Muscle layer of colon (tissue), 2 donors: Measurements from ENCODE around the gene PCCA.
"Not testable (repeated sequence)": the region's sequence is repeated elsewhere in the genome, so short reads cannot be mapped to it uniquely, and the experiment has no call there.

Experiments used
- H3K27ac ChIP-seq: one replicate; pipeline ENCODE4 v1.7.0; 2013; ENCODE audit warnings: low read depth, mild to moderate bottlenecking, low read length, moderate library complexity
- H3K27me3 ChIP-seq, 2 donors: one replicate each; pipeline ENCODE4 v1.7.0; 2013; ENCODE audit warnings: low read length in 2 of 2, mild to moderate bottlenecking in 2 of 2; ENCODE audit not compliant: insufficient read depth in 2 of 2, control insufficient read depth in 1 of 2
- H3K36me3 ChIP-seq: one replicate; pipeline ENCODE4 v1.7.0; 2013; ENCODE audit warnings: mild to moderate bottlenecking, low read length; ENCODE audit not compliant: insufficient read depth
- H3K4me1 ChIP-seq: one replicate; pipeline ENCODE4 v1.7.0; 2013; ENCODE audit warnings: mild to moderate bottlenecking, low read length; ENCODE audit not compliant: insufficient read depth
- H3K4me3 ChIP-seq, 2 donors: one replicate each; pipeline ENCODE4 v1.7.0; 2013; ENCODE audit warnings: low read length in 2 of 2, low read depth in 1 of 2, mild to moderate bottlenecking in 1 of 2, moderate library complexity in 1 of 2
- H3K9ac ChIP-seq: one replicate; pipeline ENCODE4 v1.7.0; 2013; ENCODE audit warnings: low read length
- H3K9me3 ChIP-seq: one replicate; pipeline ENCODE4 v1.7.0; 2013; ENCODE audit warnings: mild to moderate bottlenecking, low read length
- donor health status: abdominal sarcoma.
- donor health status: Adenocarcinoma of cecum.

The PCCA gene

DNA sequence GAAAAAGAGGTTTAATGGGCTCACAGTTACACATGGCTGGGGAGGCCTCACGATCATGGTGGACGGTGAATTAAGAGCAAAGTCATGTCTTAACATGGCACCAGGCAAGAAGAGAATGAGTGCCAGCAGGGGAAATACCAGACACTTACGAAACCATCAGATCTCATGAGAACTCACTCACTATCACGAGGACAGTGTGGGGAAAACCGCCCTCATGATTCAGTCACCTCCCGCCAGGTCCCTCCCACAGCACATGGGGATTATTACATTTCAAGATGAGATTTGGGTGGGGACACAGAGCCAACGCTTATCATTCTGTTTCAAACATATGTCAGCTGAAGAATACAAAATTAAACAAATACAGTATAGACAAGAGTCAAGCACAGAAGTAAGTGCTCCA lies 165.1 kb downstream of the PCCA start:
- Histone ChIP-seq H3K27me3 (no peaks in the 10 kb centered on the region), H3K9me3 (no peaks in the 10 kb centered on the region)

DNA sequence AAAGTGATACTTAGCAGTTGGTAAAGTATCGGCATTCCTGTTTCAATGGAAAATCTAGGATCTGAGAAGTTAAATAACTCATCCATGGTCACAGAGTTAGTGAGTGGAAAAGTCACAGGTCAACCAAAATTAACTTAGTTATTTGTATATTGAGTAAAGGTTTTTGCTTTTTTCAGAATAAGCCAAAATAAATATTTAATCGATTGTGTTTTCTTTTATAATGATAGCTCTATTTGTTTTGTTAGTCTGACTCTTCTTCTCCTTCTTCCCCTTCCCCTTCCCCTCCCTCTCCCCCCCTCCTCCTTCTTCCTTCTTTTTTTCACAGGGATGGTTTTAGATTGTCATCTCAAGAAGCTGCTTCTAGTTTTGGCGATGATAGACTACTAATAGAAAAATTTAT lies 173.5 kb downstream of the PCCA start:
- H3K27ac ChIP-seq = no peak overlapping the region
- H3K27me3 ChIP-seq = no peaks in the 10 kb centered on the region
- H3K9me3 ChIP-seq = no peaks in the 10 kb centered on the region
- no peaks in the 10 kb centered on the region for H3K4me1 ChIP-seq
- no peak overlapping the region for H3K9ac ChIP-seq
- H3K4me3 ChIP-seq = no peak overlapping the region
- no peaks in the 10 kb centered on the region for H3K36me3 ChIP-seq

More for the DNA sequence above, 165.1 kb downstream of the PCCA start:
- Histone ChIP-seq H3K4me3 (no peak overlapping the region), H3K36me3 (no peaks in the 10 kb centered on the region), H3K27ac (no peak overlapping the region), H3K4me1 (no peaks in the 10 kb centered on the region), H3K9ac (no peak overlapping the region)

DNA sequence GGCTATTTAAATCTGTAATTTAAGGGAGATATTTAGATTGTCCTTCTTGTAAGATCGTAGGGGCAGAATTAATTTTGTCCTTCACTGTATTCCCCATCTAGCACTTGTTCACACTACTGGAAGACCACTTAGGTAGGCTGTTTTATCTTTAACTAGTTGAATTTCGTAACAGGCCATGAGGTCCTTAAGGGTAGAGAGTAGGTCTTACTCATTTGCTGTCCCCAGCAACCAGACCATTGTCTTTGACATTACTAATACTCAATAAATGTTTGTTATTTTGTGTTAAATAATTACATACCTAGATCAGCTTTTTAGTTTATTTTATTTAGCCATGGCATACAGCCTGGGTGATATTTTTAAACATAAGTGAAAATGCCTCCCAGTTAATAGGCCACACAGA lies 177.1 kb downstream of the PCCA start:
- Histone ChIP-seq H3K9ac (no peak overlapping the region), H3K36me3 (no peaks in the 10 kb centered on the region), H3K4me1 (no peaks in the 10 kb centered on the region), H3K27ac (no peak overlapping the region), H3K27me3 (no peaks in the 10 kb centered on the region), H3K9me3 (no peaks in the 10 kb centered on the region), H3K4me3 (no peak overlapping the region)

DNA sequence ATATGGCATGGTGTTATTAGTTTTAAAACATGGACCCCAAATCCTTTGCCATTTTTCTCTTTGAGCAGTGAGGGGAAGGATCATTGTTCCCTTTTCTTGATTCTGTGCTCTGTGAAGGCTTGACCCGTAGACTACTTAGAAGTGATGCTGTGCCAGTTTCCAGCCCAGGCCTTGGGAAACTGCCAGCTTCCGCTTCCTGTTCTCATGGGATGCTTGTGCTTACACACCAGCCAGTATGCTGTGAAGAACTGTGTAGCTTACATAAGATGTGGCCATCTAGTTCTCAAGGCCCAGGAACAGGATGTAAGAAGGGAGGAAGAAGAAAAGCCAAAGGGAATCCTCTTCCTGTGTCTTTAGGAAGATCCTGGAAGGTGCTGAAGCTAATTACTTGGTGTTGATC lies 180.9 kb downstream of the PCCA start:
- no peaks in the 10 kb centered on the region for H3K27me3 ChIP-seq
- H3K9ac ChIP-seq = no peak overlapping the region
- no peaks in the 10 kb centered on the region for H3K4me1 ChIP-seq
- peaks cover 3% of the 10 kb centered on the region for H3K36me3 ChIP-seq
- H3K4me3 ChIP-seq = no peak overlapping the region
- H3K27ac ChIP-seq = no peak overlapping the region
- no peaks in the 10 kb centered on the region for H3K9me3 ChIP-seq

DNA sequence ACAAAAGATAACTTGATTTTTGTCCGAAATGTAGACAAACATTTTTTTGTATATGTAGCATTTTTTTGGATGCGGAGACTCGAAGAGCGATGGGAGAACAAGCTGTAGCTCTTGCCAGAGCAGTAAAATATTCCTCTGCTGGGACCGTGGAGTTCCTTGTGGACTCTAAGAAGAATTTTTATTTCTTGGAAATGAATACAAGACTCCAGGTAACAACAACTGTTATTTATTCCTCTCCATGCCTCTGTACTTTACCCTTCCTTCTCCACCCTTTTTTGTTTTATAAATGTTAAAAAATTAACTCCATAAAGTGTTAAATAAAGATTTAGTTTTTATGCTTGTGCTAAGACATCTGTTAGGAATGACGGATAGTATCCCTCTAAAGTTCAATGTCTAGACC lies 184.2 kb downstream of the PCCA start:
- no peaks in the 10 kb centered on the region for H3K9me3 ChIP-seq
- H3K36me3 ChIP-seq = peaks cover 3% of the 10 kb centered on the region
- H3K4me1 ChIP-seq = no peaks in the 10 kb centered on the region
- H3K27ac ChIP-seq = no peak overlapping the region
- no peak overlapping the region for H3K4me3 ChIP-seq
- H3K9ac ChIP-seq = no peak overlapping the region
- H3K27me3 ChIP-seq = no peaks in the 10 kb centered on the region

DNA sequence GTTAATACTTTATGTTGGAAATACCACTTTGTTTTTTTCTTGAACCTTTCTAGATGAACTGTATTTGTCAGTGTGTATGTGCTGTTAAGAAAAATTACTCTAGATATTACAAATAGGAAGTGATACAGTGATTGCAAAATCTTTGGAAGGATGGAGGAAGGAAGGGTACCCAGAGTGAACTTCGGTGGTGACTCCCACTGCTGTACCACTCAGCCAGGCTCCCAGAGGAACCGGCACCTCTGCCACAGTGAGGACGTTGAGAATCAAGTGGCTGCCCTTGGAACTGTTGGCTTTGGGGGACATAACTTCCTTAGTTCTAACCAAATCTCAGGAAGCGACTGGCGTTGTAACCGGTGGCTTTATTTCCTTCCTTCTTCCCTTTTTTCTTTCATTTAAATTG lies 184.7 kb downstream of the PCCA start:
- no peak overlapping the region for H3K27ac ChIP-seq
- no peak overlapping the region for H3K4me3 ChIP-seq
- no peaks in the 10 kb centered on the region for H3K9me3 ChIP-seq
- H3K36me3 ChIP-seq = peaks cover 3% of the 10 kb centered on the region
- H3K9ac ChIP-seq = no peak overlapping the region
- no peaks in the 10 kb centered on the region for H3K4me1 ChIP-seq
- no peaks in the 10 kb centered on the region for H3K27me3 ChIP-seq

DNA sequence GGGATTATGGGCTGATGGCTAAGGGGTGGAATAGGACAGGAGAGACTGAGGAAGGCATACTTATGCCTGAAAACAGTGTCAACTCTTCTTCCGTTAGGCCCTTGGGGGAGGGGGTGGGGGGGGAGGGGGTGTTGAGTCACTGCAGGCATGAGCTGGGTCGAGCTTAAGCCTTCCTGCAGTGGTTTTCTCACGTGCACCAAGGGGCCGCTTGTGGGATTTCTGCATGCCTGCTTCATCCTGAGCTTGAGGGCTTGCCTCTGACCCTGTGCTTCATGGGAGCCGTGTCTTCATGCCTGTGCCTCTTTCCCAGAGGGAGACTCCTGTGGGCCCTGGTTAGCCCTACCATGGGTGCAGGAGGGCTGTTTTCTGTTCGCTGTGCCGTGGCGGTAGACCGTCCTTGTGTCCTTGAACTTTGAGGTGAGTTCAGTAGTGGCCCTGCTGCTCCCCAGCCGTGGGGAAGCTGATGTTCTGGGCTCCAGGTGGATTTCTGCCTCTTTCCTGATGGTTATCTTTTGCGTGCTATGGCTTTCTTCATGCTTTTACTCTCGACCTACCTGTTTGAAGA lies 186.1 kb downstream of the PCCA start:
- H3K36me3 ChIP-seq = peaks cover 3% of the 10 kb centered on the region
- no peaks in the 10 kb centered on the region for H3K27me3 ChIP-seq
- no peak overlapping the region for H3K27ac ChIP-seq
- H3K9me3 ChIP-seq = no peaks in the 10 kb centered on the region
- H3K9ac ChIP-seq = no peak overlapping the region
- no peak overlapping the region for H3K4me3 ChIP-seq
- H3K4me1 ChIP-seq = no peaks in the 10 kb centered on the region

DNA sequence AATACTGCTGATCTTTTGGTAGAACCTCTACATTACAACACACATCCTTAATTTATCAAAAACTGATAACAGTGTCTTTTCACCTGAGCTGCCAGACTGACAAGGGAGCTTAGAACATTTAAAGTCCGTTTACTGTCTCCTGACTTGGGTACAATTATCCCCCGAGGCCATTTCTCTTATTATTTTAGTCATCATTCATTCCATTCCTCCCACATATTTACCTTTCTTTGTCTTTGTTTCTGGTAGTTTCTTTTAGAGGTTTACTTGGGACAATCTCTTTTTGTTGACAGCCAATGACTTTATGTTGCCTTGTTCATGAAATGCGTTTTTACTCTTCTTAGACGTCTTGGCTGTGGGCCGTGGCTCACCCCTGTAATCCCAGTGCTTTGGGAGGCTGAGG lies 186.9 kb downstream of the PCCA start:
- Histone ChIP-seq H3K9ac (no peak overlapping the region), H3K27ac (no peak overlapping the region), H3K4me3 (no peak overlapping the region), H3K9me3 (no peaks in the 10 kb centered on the region), H3K36me3 (peaks cover 5% of the 10 kb centered on the region), H3K27me3 (no peaks in the 10 kb centered on the region), H3K4me1 (no peaks in the 10 kb centered on the region)

DNA sequence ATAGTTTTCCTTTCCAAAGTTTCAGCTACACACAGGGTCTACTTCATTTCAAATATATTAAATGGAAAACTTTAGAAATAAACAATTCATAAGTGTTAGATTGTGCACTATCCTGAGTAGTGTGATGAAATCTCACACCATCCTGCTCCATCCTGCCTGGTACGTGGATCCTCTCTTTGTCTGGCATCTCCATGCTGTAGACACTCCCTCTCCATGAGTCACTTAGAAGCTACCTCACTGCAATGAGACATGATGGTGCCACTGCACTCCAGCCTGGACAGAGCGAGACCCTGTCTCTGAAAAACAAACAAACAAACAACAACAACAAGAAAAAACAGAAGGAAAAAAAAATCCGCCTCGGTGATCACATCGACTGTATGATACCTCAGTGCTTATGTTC lies 191.8 kb downstream of the PCCA start:
- no peaks in the 10 kb centered on the region for H3K4me1 ChIP-seq
- H3K27ac ChIP-seq = no peak overlapping the region

DNA sequence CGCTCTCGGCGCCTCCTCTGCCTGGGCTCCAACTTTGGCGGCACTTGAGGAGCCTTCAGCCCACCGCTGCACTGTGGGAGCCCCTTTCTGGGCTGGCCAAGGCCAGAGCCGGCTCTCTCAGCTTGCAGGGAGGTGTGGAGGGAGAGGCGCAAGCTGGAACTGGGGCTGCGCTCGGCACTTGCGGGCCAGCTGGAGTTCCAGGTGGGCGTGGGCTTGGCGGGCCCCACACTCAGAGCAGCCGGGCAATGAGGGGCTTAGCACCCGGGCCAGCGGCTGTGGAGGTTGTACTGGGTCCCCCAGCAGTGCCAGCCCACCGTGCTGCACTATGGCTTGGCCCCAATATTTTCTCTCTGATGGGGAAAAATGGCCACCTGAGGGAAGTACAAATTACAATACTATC lies 193.4 kb downstream of the PCCA start:
- H3K9ac ChIP-seq, H3K4me1 ChIP-seq, H3K27me3 ChIP-seq, H3K27ac ChIP-seq, H3K36me3 ChIP-seq, H3K4me3 ChIP-seq, H3K9me3 ChIP-seq: not testable (repeated sequence)

More for the DNA sequence above, 191.8 kb downstream of the PCCA start:
- H3K9ac ChIP-seq = no peak overlapping the region
- H3K9me3 ChIP-seq = no peaks in the 10 kb centered on the region
- H3K4me3 ChIP-seq = no peak overlapping the region
- no peaks in the 10 kb centered on the region for H3K27me3 ChIP-seq
- peaks cover 8% of the 10 kb centered on the region for H3K36me3 ChIP-seq

DNA sequence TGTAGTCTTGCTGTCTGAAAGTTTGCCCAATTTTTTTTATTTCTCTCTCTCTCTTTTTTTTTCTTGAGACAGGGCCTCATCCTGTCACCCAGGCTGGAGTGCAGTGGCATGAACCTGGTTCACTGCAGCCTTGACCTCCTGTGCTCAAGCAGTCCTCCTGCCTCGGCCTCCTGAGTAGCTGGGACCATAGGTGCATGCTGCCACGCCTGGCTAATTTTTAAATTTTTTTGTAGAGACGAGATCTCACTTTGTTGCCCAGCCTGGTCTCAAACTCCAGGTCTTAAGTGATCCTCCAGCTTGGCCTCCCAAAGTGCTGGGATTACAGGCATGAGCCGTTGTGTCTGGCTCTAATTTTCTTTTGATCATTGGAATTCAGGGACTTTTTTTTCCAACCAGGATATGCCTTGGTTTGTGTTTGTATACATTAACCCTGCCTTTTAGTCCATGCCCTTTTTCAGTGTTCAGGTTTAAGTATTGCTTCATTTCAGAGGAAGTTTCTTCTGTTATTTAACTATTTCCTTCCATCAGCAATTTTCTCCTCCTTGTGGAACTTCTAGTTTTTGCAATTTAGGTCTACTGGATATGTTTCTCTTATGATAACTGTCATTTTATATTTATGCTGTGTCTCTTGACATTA lies 201.4 kb downstream of the PCCA start:
- Histone ChIP-seq H3K9me3 (no peaks in the 10 kb centered on the region), H3K4me1 (no peaks in the 10 kb centered on the region), H3K27me3 (no peaks in the 10 kb centered on the region)

DNA sequence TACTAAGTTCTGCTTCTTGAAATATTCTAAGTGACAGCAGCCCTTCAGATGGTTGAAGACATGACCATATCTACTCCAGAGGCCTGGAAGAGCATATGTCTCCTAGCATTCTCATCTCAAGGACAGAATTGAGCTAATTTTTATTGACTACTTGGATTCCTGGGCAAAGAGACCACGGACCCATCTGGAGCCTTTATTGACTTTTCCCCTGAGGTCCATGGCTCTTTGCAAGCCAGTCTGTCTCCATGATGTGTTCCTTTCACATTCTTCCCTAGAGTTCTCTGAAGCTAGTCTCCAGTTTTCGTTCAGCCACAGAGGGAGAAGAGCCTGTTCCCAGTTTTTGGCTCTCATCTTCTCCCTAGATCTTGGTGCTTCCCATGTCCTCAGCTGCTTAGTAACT lies 202.7 kb downstream of the PCCA start:
- no peak overlapping the region for H3K9ac ChIP-seq
- no peaks in the 10 kb centered on the region for H3K27me3 ChIP-seq
- no peaks in the 10 kb centered on the region for H3K9me3 ChIP-seq
- H3K36me3 ChIP-seq = no peaks in the 10 kb centered on the region
- H3K4me3 ChIP-seq = no peak overlapping the region
- H3K4me1 ChIP-seq = no peaks in the 10 kb centered on the region
- no peak overlapping the region for H3K27ac ChIP-seq

More for the DNA sequence above, 201.4 kb downstream of the PCCA start:
- Histone ChIP-seq H3K36me3 (no peaks in the 10 kb centered on the region), H3K9ac (no peak overlapping the region), H3K27ac (no peak overlapping the region), H3K4me3 (no peak overlapping the region)
